Occipital lobe (tissue), 2 donors: Measurements from ENCODE around the gene SRCAP. TPM values are rescaled to one million over a fixed set of nuclear protein-coding genes. Genes with fewer than 3 reads are reported as not detected.

Source experiments
- DNase-seq: peaks from one replicate; lab custom pipeline; 2025; lab: John Stamatoyannopoulos, UW
- total RNA-seq: library from RNA; depleted of rRNA; stranded (reverse); fragments of >200 nt; gene quantifications from one replicate; pipeline ENCODE4 v1.2.3, GENCODE V29; 2014

SRCAP gene
- total RNA-seq, 1 donor from 2014 or later, result 21.7 TPM

DNA sequence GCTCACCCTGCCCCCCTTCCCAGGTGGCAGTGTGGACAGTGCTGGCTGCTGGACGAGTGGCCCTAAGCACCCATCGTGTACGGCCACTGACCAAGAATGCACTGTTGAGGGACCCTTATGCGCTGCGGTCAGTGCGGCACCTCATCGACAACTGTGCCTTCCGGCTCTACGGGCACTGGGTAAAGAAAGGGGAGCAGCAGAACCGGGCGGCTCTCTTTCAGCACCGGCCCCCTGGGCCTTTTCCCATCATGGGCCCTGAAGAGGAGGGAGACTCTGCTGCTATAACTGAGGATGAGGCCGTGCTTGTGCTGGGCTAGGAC, 57.8 kb downstream of the SRCAP start:
- no peak for DNase-seq

DNA sequence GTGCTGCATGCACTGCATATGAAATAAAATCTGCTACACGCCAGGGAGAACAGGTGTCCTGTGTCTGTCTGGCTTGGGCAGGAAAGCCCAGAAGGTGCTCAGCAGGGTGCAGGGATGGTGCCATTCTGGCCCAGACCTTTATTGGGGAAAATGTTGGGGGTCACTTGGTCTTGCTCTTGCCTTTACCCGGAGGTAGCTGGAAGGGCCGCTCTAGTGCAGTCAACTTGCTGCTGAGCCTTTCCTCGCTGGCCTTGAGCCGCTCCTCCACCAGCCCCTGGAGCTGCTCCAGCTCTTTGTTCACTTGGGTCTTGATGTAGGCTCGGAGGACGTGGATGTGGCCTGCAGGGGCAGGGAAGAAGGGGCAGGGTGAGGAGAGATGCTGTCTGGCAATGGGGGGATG, 58.3 kb downstream of the SRCAP start:
- DNase-seq, result no peak

DNA sequence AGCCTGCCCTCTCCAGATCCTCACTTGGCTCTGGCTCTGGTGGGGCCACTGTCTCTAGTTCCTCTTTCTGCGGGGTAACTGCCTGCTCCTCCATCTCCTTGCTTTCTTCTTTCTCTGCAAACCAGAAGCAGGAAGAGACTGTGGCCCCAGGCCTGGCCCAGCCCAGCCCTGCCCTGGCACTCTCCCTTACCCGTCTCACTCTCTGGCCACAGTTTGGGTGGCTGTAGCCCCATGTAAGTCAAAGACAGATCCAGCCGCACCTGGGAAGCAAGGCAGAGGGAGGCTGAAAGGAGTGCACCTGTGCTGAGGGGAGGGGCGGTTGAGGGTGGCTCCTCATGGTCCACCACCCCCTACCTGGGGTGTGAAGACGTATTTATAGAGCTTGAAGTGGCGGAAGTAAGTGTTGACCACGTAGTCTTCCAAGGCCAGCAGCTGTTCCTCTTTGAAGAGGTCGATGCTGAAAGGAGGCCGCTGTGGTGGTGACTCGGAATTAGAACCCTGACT, 60.1 kb downstream of the SRCAP start:
- DNase-seq, result no peak

DNA sequence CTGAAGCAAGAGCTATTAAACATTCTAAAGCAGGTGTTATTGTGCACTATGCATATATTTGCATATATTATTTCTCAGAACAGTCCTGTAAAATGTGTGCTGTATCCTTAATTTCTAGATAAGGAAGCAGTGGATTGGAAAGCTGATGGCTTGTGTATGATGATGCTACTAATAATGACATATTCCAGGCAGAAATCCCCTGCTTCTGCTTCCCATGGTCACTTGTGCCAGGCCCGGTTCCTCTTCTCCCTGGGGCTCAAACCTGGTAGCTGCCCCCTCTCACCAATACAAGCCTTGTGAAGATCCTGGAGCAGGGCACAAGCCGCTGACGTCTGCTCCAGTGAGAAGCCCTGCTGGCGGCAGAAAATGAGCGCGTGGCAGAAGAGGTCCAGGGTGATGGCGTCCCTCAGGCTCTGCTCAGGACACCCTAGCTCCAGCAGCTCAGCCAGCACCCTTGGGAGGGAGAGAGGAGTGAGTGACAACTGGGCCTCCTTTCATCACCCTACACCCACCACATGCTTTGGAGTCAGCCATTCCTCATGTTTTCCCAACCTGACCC, 61.1 kb downstream of the SRCAP start:
- DNase-seq, result no peak

DNA sequence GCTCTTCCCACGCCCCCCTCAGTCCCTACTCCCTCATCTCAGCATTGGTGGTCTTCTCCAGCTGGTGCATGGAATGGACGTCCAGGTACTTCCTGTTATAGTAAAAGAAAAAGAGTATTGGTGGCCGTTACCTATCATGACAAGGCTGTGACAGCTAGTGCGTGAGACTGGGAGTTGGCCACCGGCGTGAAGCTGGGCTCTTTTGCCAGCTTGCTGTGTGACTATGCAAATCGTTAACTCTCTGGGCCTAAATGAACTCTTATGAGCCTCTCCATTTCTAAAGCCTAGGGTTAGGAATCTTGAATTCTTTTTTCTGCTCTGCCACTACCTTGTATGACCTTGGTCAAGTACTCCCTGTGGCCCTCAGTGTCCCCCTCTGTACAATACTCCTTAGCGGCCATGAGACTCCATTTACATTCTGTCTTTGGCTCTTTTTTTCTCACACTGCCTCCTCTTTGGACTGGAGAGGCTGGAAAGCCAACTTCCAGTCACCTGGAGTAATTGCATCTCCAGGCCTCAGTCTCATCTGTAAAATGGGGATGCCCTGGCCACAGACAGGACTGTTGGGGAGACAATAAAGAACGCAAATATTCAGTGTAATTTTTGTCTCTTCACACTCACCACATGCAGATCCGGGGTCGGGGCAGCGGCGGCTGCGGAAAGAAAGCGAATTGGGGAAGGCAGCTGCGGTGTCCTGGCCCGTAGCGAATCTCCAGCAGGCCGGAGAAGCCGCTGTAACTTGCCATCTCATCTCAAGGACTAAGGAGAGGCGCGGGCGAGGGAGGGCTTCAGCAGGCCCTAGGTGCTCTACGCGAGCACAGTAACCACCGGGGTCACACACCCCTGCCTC, 61.8 kb downstream of the SRCAP start:
- no peak for DNase-seq

DNA sequence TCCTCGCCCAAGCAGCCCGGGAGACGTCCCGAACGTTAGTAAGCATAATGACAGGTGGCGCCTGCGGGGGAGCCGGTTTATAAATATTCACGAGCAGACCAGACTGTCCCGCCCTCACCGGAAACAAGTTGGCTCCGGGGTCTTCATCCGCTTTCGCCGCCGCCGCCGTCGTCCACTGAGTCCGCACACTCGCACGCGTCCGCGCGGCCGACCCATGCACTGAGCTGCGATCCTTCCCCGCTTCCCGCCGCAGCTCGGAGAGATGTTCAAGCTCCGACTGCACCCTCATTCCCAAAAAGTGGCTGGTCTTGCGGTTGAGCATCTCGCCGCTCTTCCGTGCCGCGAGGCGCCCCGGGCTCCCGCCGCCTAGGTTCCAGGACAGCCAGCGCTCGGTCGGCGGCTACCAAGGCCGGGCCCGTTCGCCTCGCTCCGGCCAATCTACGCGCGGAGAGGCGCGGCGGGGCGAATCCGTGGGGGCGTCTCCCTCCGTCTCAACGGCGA, 62.5 kb downstream of the SRCAP start:
- DNase-seq, result no peak

DNA sequence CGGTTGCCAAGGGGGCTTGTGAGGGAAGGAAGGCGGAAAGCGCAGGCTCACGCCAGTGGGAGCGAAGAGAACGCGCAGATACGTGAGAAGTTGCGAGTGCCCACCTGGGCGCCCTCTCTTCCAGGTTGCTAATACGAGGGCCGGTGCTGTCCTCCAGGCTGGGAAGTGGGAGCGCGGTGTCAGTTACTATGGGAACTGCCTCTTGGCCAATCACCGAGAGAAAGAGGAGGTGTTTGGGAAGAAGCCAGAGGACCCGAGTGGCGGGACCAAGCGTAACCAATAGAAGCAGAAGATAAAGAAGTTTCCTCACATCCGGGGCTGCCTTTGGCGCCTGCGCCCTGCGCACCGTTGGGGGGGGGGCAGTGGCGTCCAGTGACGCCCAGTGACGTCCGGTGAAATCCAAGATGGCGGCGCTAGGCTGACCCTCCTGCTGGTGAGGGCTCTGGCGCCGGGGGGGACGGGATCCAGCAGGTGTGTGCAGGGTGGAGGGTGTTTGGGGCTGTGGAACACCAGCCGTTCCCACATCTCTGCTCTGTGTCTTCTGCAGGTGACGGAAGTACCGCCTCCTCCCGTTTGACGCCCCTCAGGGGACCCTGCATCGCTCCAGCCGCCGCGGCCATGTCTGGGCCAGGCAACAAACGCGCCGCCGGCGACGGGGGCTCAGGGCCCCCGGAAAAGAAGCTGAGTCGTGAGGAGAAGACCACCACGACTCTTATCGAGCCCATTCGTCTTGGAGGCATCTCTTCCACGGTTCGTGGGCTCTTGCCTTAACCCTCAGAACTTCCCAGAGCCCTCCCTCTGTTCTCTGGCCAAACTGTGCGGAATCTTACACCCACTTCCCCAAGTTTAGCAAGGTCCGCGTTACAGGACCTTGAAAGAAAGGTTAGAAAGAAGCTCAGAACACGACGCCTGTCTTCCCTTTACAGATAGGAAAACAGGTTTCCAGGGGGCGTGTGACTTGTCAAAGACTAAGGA, 63.2 kb downstream of the SRCAP start, which contains the start of the genes CFAP119 and RNF40:
CFAP119 (minus strand) TSS at position 135 of the 975 bp plus-strand sequence. CDS start 314 bp downstream, outside the sequence.
RNF40 (plus strand) TSS at position 395 of the 975 bp plus-strand sequence; CDS start at position 619, 224 bp downstream.
- peak; percentile 95 for DNase-seq

DNA sequence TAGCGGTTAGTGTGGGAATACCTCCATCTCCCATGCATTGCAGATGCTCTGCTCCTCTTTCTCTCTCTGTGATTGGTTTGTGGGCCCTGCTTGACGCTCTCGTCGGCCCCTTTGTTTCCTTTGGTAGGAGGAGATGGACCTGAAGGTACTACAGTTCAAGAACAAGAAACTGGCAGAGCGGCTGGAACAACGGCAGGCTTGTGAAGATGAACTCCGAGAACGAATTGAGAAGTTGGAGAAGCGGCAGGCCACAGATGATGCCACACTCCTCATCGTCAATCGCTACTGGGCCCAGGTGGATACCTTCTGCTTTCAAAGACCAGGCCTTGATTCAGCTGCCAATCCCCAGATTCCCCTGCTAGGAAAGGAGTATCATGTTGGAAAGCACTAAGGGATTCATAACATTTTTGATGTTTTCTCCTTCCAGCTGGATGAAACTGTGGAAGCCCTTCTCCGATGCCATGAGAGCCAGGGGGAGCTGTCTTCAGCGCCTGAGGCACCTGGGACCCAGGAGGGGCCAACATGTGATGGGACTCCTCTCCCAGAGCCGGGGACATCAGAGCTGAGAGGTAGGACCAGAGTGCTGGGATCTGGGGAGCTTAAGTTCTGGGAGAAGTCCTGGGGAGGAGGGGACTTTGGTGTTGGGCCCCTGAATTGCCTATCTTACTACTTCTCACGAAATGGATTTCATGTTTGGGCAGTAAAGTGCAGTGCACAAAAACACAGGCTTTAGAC, 64.2 kb downstream of the SRCAP start:
- DNase-seq, result no peak

DNA sequence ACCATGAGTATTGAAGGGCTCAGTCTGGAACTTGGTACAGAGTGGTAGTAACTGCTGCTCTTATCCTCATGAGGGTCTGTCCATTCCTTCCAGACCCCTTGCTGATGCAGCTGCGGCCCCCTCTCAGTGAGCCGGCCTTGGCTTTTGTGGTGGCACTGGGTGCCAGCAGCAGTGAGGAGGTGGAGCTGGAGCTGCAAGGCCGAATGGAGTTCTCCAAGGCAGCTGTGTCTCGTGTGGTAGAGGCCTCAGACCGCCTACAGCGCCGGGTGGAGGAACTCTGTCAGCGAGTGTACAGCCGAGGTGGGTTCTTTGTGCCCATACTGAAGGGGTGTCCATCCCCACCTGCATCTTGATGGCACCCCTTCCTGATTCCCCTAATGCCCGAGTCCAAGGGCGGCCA, 65.1 kb downstream of the SRCAP start:
- no peak for DNase-seq

DNA sequence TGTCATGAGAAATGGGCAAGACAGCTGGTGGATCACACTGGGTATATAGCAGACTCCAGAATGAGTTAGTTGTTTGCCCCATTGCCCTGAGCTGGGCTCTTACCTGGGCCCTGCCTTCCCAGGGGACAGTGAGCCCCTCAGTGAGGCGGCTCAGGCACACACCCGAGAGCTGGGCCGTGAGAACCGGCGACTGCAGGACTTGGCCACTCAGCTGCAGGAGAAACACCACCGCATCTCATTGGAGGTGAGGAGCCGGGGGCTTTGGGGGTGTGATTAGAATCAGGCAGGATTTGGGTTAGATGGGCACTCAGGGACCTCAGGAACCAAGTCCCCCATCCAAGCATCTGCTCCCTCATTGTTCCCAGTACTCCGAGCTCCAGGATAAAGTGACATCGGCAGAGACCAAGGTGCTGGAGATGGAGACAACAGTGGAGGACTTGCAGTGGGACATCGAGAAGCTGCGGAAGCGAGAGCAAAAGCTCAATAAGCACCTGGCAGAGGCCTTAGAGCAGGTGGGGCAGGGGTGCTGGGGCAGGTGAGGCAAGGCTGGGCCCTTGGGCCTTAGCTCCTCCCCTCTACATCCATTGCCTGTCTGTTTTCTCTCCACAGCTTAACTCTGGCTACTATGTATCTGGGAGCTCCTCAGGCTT, 66.0 kb downstream of the SRCAP start:
- DNase-seq, result no peak

DNA sequence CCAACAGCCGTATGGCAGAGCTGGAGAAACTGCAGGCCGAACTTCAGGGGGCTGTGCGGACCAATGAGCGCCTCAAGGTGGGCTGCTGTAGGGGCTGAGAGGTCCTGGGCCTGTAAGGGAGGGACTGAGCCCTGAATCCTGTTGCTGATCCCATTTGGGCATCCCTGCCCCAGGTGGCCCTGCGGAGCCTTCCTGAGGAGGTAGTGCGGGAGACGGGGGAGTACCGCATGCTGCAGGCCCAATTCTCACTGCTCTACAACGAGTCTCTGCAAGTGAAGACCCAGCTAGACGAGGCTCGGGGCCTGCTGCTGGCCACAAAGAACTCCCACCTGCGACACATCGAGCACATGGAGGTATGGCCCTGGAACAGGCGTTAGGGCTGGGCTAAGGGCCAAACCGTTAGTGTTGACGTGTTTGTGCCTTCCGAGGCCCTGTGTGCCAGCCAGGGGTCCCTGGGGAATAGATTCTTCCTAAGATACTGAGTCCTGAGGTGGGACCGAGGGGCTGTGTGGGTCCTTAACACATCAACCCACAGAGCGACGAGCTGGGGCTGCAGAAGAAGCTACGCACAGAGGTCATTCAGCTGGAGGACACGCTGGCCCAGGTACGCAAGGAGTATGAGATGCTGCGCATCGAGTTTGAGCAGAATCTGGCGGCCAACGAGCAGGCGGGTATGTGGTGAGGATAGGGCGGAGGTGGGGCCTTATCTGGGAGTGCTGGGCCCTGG, 67.4 kb downstream of the SRCAP start:
- DNase-seq, result no peak

DNA sequence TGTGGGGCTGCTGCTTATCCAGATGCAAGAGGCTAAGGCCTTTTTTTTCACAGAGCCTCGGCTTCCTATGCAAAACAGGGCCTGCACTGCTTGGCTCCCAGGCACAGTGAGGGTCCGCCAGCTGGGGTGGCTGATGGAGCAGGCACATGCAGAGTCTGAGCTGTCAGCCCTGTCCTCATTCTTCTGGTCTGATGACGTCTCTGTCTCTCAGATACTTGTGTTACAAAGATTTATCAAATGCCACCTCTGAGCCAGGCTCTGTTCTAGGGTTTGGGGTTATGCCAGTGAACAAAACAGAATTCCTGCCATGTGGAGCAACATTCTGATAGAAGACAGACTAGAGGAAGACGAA, 67.9 kb downstream of the SRCAP start:
- no peak for DNase-seq

DNA sequence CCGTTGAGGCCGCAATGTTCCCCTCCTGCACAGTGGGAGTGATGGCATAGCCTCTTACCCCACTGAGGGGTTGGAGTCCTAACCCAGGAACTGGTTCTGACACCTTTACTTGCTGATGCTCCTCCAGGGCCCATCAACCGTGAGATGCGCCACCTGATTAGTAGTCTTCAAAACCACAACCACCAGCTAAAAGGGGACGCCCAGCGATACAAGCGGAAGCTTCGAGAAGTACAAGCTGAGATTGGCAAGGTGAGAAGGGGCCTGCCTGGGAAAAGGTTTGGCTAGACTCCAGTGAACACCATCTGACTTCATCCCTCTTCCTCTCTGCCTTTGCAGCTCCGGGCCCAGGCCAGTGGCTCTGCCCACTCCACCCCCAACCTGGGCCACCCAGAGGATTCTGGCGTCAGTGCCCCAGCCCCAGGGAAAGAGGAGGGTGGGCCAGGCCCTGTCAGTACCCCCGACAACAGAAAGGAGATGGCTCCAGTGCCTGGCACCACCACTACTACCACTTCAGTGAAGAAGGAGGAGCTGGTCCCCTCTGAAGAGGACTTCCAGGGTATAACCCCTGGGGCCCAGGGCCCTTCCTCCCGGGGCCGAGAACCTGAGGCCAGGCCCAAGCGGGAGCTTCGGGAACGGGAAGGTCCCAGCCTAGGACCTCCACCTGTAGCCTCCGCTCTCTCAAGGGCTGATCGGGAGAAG, 68.9 kb downstream of the SRCAP start:
- no peak for DNase-seq

DNA sequence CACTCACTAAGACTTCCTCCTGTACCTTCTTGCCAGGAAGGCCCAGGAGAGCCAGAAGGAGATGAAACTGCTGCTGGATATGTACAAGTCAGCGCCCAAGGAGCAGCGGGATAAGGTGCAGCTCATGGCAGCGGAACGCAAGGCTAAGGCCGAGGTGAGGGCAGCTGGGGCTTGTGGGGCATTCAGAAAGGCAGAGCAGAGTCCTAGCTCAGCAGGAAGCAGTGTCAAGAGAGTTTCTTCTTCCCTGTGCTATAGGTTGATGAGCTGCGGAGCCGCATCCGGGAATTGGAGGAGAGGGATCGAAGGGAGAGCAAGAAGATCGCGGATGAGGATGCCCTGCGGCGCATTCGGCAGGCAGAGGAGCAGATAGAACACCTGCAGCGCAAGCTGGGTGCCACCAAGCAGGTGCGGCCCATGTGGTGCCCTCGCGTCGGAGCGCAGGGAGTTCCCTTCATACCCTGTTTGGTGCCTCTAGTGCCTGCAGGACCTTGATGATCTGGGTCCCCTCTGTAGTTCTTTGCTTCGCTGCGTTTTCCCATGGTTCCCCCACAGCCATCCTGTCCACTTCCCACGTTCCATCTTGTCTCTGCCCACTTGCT, 69.7 kb downstream of the SRCAP start:
- no peak for DNase-seq

DNA sequence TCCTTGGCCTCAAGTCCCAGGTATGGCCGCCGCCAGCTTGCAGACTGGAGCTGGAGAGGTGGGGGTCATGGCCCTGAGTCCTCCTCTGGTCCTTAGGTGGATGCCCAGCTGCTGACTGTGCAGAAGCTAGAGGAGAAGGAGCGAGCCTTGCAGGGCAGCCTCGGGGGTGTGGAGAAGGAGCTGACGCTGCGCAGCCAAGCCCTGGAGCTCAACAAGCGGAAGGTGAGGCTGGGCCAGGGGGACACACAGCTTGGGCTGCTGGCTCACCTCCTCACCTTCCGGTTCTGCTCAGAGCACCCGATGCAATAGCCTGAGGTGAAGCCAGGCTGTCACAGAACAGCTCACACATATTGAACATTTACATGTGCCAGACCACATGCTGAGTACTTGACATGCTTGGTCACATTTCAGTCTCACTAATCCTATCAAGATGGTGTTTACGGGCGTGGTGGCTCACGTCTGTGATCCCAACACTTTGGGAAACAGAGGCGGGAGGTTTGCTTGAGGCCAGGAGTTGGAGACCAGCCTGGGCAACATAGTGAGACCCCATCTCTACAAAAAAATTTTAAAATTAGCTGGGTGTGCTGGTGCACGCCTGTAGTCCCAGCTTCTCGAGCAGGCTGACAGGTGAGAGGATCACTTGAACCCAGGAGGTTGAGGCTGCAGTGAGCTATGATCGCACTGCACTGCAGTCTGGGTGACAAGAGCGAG, 70.6 kb downstream of the SRCAP start:
- DNase-seq, result no peak

DNA sequence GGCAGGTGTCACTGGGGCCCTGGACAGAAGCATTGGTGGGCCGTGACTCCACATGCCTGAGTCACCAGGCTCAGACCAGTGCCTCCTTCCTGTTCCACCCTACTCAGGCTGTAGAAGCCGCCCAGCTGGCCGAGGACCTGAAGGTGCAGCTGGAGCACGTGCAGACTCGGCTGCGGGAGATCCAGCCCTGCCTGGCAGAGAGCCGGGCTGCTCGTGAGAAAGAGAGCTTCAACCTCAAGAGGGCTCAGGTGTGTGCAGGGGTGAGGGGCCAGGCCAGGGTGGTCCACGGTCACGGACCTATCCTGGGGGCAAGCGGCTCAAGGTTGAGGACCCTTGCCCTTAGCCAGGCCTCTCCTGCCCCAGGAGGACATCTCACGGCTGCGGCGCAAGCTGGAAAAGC, 72.8 kb downstream of the SRCAP start:
- no peak for DNase-seq

DNA sequence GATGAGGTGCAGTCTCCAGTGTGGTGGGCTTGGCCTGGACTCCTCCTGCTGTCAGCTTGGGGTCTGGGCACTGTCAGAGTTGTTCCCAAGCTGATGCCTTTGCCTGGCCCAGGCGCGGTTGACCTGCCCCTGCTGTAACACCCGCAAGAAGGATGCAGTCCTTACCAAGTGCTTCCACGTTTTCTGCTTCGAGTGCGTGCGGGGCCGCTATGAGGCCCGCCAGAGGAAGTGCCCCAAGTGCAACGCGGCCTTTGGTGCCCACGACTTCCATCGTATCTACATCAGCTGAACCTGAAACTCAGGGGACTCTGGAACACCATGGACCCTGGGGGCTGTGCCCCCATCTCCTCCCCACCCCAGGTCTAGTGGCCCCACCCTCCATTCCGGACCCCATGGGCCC, 74.9 kb downstream of the SRCAP start:
- no peak for DNase-seq
